Activated T-helper 2 cell treated with anti-CD3 and anti-CD28 coated beads, Interferon-gamma antibody, Interleukin-2, Interleukin-4, amounts not matched to agents 10 μg/mL and 5 μg/mL and 100 μg/mL, durations not matched to agents 14 hours and 24 hours and 36 hours (primary cell): ENCODE measurements around the gene TDRD9. TPM values are rescaled to one million over a fixed set of nuclear protein-coding genes. Genes with fewer than 3 reads are reported as not detected.
"Not testable (repeated sequence)": the region's sequence is repeated elsewhere in the genome, so short reads cannot be mapped to it uniquely, and the experiment has no call there.

ENCODE experiments used
- DNase-seq: peaks from one replicate; pipeline ENCODE4 v3.0.0; 2021; ENCODE audit warnings: low spot score
- H3K27ac Mint-ChIP-seq: one replicate; pipeline ENCODE4 v1.8.0; 2021; ENCODE audit warnings: mixed read lengths
- H3K27me3 Mint-ChIP-seq: one replicate; pipeline ENCODE4 v1.8.0; 2021; ENCODE audit warnings: low read depth, mixed read lengths
- H3K36me3 Mint-ChIP-seq: one replicate; pipeline ENCODE4 v1.8.0; 2021; ENCODE audit warnings: low read depth, mixed read lengths
- H3K4me1 Mint-ChIP-seq: one replicate; pipeline ENCODE4 v1.8.0; 2021; ENCODE audit warnings: low read depth, mixed read lengths
- H3K4me3 Mint-ChIP-seq: one replicate; pipeline ENCODE4 v1.8.0; 2021; ENCODE audit warnings: low read depth, mild to moderate bottlenecking, moderate library complexity, mixed read lengths
- H3K9me3 Mint-ChIP-seq: one replicate; pipeline ENCODE4 v1.8.0; 2021; ENCODE audit warnings: mixed read lengths
- intact Hi-C: fragments of 100-400 bp; cut with micrococcal nuclease; formaldehyde crosslinking; loops from one replicate; pipeline ENCODE4 v1.15.1; 2023
- total RNA-seq: library from RNA; stranded (reverse); gene quantifications from 2 replicates; pipeline ENCODE4 v1.2.3, GENCODE V29; 2022

TDRD9 gene
- total RNA-seq, 1 donor from 2014 or later = not detected

DNA sequence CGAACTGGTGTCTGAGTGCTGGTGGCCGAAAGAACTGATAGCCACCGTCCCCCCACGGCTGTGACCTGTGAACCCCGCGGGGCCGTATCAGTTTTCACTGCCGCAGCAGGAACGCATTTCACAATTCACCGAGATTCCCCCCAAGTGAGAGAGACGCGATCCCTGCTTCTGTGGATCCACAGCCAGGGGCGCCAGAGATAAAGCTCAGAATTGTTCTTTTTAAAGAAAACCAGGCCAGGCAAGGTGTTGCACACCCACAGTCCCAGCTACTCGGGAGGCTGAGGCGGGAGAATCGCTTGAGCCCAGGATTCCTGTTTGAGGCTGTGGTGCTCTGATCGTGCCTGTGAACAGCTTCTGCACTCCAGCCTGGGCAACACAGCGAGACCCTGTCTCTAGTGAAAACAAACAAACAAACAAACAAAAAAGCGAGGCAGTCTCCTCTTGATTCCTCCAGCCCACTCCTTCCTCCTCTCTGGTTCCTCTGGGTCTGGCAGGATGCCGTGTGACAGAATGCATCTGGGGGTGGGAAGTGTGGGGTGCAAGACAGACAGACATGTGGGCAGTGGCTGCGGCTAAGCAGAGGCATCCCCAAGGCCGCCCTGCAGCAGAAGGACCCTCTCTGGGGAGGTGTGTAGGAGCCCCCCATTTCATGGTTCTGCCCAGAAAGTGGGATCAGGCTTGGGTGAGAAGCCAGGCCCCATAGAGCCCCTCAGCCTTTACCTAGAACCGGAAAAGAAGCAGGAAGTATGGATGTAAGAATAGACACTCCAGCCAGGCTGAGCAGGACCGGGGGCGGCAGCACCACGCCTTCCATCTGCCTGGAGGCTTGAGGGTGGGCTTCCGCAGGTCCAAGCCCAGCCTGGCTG, 41.7 kb upstream of the TDRD9 start:
- Mint-ChIP-seq H3K36me3 (no peaks in the 10 kb centered on the region), H3K4me1 (no peaks in the 10 kb centered on the region), H3K27ac (no peak overlapping the region), H3K27me3 (no peaks in the 10 kb centered on the region), H3K4me3 (no peak overlapping the region), H3K9me3 (no peaks in the 10 kb centered on the region)
- intact Hi-C loops = no loop called here
- no peak for DNase-seq

DNA sequence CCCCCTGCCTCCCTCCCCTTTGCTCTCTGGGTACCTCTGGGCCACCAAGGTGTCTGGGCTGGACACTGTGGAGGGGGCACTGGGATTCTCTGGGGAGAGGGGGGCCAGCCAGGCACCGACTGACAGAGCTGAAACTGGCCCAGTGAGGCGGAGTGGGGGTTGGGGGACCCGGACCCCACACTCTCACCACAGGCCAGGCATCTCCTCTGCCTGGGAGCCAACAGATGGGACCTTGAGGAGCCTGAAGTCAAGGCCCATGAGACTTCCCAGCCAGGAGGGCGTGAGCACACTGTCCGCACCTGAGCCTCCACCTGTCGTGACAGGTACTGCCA, 41.1 kb upstream of the TDRD9 start:
- no peaks in the 10 kb centered on the region for H3K4me1 Mint-ChIP-seq
- H3K4me3 Mint-ChIP-seq = no peak overlapping the region
- H3K27me3 Mint-ChIP-seq = no peaks in the 10 kb centered on the region
- no peaks in the 10 kb centered on the region for H3K36me3 Mint-ChIP-seq
- DNase-seq = no peak
- no peak overlapping the region for H3K27ac Mint-ChIP-seq
- H3K9me3 Mint-ChIP-seq = no peaks in the 10 kb centered on the region
- intact Hi-C loops = no loop called here

DNA sequence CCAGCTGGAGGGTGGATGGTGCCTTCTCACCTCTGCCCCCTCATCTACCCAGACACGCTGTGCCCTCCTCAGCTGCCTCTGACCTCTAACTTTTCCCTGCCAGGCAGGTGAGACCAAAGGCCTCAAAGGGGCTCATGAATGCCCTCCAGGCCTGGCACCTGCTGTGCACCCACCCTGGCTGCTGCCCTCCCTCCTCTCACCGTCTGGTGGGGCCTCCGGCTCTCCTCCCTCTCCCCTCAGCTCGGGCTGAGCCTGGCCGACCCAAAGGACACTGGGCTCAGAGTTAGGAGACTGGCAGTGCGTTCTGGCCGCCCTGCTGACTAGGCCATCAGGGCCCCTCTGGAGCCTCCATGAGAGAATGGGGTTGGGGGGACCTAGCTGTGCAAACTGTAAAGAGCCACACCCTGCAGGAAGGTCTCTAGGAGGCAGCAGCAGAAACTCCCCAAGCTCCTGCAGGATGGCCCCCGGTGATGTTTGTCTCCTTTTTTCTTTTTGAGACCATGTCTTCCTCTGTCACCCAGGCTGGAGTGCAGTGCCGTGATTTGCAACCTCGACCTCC, 40.6 kb upstream of the TDRD9 start:
- H3K9me3 Mint-ChIP-seq = no peaks in the 10 kb centered on the region
- no peaks in the 10 kb centered on the region for H3K4me1 Mint-ChIP-seq
- no peak for DNase-seq
- no peaks in the 10 kb centered on the region for H3K36me3 Mint-ChIP-seq
- no peaks in the 10 kb centered on the region for H3K27me3 Mint-ChIP-seq
- no peak overlapping the region for H3K4me3 Mint-ChIP-seq
- no peak overlapping the region for H3K27ac Mint-ChIP-seq
- intact Hi-C loops = no loop called here

DNA sequence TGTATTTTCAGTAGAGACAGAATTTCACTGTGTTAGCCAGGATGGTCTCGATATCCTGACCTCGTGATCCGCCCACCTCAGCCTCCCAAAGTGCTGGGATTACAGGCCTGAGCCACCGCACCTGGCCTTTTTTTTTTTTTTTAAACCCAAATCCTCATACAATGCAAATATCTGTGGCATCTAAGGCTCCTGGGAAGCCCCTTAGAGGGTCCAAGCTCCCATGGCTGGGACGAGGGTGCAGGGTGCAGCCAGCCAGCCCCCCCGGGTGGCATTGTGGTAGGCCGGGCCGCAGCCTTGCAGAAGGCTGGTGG, 39.3 kb upstream of the TDRD9 start:
- H3K27me3 Mint-ChIP-seq, intact Hi-C loops, H3K4me1 Mint-ChIP-seq, H3K27ac Mint-ChIP-seq, H3K36me3 Mint-ChIP-seq, DNase-seq, H3K9me3 Mint-ChIP-seq, H3K4me3 Mint-ChIP-seq: not testable (repeated sequence)

DNA sequence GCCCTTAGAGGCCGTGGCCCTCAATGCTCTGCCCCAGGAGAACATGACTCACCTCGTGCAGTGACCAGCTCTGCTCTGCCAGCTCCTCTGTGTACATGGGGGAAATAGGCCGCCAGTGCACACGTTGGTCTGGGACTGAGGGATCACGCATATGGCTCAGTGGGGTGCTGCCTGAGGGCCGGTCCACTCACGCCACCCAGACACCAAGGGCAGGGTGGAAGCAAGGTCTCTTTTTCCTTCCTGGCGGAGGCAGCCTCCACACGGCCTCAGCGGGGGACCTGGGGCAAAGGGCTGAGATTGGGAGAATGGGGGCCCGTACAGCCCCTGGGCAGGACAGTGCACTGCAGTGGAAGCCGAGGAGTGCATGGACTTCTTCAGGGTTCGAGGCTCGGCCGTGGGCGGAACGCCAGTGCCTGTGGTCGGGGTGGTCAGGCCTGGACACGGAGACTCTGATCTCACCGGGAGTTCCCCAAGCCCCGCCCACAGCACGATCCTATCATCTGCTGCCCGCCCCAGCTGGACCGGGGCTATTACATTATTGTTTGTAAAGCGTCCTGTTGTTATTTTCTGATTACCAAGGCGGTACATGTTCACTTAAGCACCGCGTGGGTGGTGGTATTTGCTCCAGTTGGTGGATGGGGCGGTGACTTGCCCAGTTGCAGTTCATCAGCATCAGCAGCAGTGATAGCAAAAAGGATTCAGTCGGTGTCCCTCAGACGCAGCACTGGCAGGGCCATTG, 38.8 kb upstream of the TDRD9 start:
- H3K27me3 Mint-ChIP-seq = no peaks in the 10 kb centered on the region
- H3K4me1 Mint-ChIP-seq = no peaks in the 10 kb centered on the region
- H3K36me3 Mint-ChIP-seq = no peaks in the 10 kb centered on the region
- intact Hi-C loops = no loop called here
- H3K4me3 Mint-ChIP-seq = no peak overlapping the region
- H3K9me3 Mint-ChIP-seq = no peaks in the 10 kb centered on the region
- no peak for DNase-seq
- no peak overlapping the region for H3K27ac Mint-ChIP-seq

DNA sequence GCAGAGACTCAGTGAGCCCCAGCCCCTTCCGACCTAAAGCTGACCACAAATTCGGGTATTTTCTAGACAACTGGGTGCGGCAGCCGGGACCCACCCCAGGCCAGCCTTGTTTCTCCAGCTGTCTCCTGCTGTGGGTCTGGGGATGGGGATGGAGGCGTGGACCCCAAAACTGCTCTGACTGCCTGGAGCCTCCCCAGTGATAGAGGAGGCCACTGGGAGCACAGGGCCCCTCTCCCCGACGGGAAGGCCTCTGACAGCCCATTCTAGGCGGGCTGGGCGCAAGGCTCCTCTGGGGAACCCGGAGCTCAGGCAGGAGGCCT, 38.2 kb upstream of the TDRD9 start:
- H3K4me3 Mint-ChIP-seq = no peak overlapping the region
- no peaks in the 10 kb centered on the region for H3K36me3 Mint-ChIP-seq
- DNase-seq = no peak
- intact Hi-C loops = no loop called here
- no peaks in the 10 kb centered on the region for H3K4me1 Mint-ChIP-seq
- no peaks in the 10 kb centered on the region for H3K27me3 Mint-ChIP-seq
- no peak overlapping the region for H3K27ac Mint-ChIP-seq
- H3K9me3 Mint-ChIP-seq = no peaks in the 10 kb centered on the region

DNA sequence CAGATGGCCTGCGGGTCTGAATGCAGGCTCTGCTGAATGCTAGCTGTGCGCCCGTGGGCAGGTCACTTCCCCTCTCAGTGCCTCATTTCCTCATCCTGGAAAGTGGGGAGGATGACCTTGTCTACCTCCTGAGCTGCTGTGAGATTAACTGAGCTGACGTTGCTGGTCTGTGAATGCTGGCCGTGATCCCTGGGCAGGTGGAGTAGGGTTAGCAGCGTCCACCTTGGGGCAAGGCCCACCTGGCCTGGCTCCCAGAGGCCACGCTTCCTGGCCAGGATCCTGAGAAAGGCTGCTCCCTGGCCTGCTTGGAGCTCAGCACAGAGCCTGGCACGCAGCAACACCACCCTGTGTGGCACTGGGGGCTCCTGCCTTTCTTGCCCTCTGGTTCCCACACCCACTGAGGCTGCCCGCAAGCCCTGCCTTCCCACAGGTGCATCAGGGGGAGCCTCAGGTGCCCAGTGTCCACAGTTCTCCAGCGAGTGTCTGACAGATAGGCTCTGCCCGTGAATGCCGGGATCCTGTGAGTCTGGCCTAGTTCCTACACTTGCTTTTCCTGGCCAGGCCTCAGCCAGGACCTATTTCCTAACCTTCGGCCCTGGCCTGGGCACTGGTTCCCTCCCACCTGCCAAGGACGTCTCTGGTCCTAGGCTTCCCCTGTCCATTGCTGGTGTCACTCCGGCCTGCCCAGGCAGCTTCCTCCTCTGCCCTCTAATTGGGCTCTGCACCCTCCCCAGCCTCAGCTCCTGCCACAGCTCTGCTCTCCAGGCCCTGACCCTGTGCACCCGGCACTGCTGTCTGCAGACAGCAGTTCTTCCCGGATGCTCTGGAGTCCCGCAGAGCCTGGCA, 37.2 kb upstream of the TDRD9 start:
- no peak overlapping the region for H3K4me3 Mint-ChIP-seq
- no peaks in the 10 kb centered on the region for H3K36me3 Mint-ChIP-seq
- H3K27me3 Mint-ChIP-seq = no peaks in the 10 kb centered on the region
- H3K27ac Mint-ChIP-seq = no peak overlapping the region
- H3K4me1 Mint-ChIP-seq = no peaks in the 10 kb centered on the region
- intact Hi-C loops = no loop called here
- no peaks in the 10 kb centered on the region for H3K9me3 Mint-ChIP-seq
- no peak for DNase-seq

DNA sequence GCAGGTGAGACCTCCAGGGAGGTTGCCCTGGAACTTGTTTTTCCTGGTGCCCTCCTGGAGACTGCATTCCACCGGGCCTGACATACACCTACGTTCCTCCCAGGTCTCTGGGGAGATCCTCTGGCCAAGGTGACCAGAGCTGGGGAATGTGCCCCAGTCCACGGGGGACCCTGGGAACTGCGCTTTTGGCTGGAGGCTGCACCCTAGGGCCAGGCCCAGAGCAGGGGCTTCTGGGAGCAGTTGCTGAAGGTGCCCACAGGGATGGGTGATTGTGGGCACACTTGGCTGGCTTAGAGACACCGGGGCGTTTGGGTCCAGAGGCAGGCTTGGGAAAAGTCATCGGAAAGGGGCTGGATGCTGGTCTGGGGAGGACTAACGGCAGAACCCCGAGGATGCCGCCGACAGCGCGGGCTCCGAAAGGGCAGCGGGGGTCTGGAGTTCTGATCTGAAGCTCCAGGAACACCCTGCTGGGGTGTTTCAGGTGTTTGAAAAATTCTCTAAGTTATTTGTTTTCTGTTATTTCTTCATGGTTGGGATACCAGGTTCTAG, 36.5 kb upstream of the TDRD9 start:
- no peaks in the 10 kb centered on the region for H3K27me3 Mint-ChIP-seq
- no peaks in the 10 kb centered on the region for H3K36me3 Mint-ChIP-seq
- no peak for DNase-seq
- H3K4me1 Mint-ChIP-seq = no peaks in the 10 kb centered on the region
- no peak overlapping the region for H3K4me3 Mint-ChIP-seq
- no peaks in the 10 kb centered on the region for H3K9me3 Mint-ChIP-seq
- H3K27ac Mint-ChIP-seq = no peak overlapping the region
- intact Hi-C loops = no loop called here

DNA sequence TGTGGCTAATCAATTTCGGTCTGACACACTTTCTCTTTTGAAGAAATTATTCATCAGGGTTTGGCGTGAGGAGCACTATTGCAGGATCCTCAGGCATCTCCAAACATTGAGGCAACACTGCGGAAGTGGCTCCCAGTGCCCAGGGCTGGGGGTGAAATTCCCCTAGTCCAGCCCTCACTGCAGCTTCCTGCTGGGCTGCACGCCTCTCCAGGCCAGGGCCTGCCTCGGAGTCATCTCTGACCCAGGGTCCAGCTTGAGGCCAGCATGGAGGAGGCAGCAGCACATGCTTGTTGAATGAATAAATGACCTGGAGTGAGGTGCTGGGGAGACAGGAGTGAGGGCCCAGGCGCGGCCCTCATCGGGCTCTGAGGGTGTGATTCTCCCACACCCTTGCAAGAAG, 36.0 kb upstream of the TDRD9 start:
- H3K4me3 Mint-ChIP-seq = no peak overlapping the region
- H3K4me1 Mint-ChIP-seq = no peaks in the 10 kb centered on the region
- H3K27ac Mint-ChIP-seq = no peak overlapping the region
- no peaks in the 10 kb centered on the region for H3K36me3 Mint-ChIP-seq
- no peaks in the 10 kb centered on the region for H3K27me3 Mint-ChIP-seq
- no peaks in the 10 kb centered on the region for H3K9me3 Mint-ChIP-seq
- intact Hi-C loops = no loop called here
- DNase-seq = no peak

DNA sequence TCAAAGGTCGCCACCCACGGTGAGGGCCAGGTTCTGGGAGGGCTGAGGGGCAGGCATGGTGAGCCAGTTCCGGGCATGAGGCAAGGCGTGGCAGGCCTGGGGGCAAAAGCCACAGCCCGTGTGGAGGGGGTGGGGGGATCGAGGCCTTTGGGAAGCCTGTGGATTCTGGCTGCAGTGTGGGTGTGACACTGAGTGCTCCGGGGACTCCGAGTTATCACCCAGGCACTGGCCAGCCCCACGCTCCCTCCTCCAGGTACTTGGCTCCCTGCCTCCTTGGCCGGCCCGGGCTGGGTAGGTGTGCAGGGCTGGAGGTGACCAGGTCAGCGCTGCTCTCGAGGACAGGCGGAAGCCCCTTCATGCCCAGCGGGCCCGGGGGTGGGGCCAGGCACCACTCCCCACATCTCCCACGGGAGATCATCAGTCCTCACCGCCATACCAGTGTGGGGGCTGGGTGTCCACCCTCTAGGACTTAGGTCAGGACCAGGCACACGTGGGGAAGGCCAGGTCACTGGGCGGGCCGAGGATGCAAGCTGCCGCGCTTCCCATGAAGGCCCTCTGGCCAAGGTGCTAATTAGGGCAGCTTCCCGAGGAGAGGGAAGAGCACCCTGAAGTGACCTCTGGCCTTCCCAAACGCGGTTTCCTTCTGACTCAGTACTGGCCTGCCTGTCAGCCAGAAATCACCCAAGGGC, 34.1 kb upstream of the TDRD9 start:
- Mint-ChIP-seq H3K4me1 (no peaks in the 10 kb centered on the region), H3K27ac (no peak overlapping the region), H3K27me3 (no peaks in the 10 kb centered on the region), H3K36me3 (no peaks in the 10 kb centered on the region), H3K4me3 (no peak overlapping the region), H3K9me3 (no peaks in the 10 kb centered on the region)
- DNase-seq = no peak
- intact Hi-C loops = no loop called here

DNA sequence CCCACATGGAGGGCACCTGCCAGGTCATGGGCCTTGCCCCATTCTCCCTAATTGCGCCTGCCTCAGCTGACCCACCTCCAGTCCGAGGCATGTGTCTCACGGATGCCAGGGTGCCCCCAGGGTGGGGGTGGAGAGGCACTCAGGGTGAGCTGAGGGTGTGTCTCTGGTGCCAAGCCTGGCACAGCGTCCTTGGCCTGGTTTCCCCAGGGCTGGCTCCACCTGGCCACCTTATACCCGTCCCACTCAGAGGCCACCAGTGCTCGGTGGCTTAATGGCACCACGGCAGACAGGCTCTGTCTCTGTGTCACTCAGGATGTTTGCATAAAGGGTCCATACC, 33.6 kb upstream of the TDRD9 start:
- no peak overlapping the region for H3K27ac Mint-ChIP-seq
- H3K4me3 Mint-ChIP-seq = no peak overlapping the region
- H3K36me3 Mint-ChIP-seq = no peaks in the 10 kb centered on the region
- no peaks in the 10 kb centered on the region for H3K9me3 Mint-ChIP-seq
- no peaks in the 10 kb centered on the region for H3K27me3 Mint-ChIP-seq
- intact Hi-C loops = no loop called here
- DNase-seq = no peak
- no peaks in the 10 kb centered on the region for H3K4me1 Mint-ChIP-seq

DNA sequence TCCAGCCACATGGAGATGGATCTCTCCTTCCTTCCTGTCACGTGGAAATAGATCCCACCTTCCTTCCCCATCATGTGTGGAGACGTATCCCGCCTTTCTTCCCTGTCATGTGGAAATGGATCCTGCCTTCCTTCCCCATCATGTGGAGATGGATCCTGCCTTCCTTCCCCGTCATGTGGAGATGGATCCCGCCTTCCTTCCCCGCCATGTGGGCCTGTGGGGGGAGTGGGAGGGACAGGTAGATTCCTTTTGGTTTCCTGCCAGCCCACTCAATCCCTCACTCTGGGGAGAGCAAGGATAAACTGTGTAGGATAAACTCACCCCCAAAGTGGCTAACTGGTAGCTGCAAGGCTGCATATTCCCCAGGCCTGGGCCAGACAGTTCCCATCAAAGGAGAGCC, 31.7 kb upstream of the TDRD9 start:
- H3K36me3 Mint-ChIP-seq = no peaks in the 10 kb centered on the region
- no peak overlapping the region for H3K4me3 Mint-ChIP-seq
- peaks cover 2% of the 10 kb centered on the region for H3K4me1 Mint-ChIP-seq
- H3K27me3 Mint-ChIP-seq = no peaks in the 10 kb centered on the region
- DNase-seq = no peak
- H3K27ac Mint-ChIP-seq = no peak overlapping the region
- intact Hi-C loops = no loop called here
- no peaks in the 10 kb centered on the region for H3K9me3 Mint-ChIP-seq
